HG02642 (cell line): ENCODE data around the gene CCDC142.

ENCODE experiments used
- ATAC-seq: cut with Tn5 transposase; IDR thresholded peaks from one replicate; pipeline ENCODE4 v1.9.1; 2021; ENCODE audit warnings: mild to moderate bottlenecking; ENCODE audit not compliant: unreplicated experiment, poor library complexity

CCDC142 gene

DNA sequence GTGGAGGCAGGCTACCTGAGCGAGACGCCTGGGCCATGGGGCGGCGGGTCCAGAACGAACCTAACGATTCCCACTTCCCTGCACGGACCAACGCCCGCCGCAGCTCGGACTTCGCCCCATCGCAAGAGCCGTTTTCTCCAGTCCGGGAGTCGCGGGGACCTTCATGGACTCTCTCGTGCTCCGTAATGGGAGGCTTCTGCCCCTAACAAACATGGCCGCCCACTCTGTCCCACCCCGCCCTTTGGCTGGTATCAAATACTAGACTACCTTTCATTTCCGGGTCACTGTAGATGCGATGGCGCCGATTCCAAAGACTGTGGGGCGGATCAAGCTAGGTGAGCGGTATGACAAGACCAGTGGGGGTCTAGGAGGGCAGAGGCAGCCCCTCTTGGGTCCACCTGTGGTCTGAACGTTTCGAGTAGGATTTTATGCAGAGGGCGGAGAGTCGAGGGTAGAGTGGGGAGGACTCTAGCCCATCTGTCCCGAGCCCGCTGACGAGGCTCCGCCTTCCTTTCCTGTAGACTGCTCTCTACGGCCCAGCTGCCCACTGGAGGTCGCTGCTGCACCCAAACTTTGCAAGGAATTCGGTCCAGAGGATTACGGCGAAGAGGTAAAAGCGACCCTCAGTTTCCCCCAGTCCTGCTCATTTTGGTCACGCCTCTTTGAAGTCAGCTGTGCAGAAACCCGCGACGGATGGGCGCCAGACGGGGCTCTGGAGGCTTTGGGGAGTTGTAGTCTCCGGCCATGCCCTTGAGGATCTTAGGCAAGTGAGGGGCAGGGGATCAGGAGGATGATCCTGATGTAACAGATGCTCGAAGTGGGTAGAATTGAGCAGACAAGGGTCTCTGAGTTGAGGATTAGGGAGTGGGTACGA lies at the start of gene CCDC142, which contains the start of gene TTC31:
Gene CCDC142, minus strand, starts transcription at position 198 of the 874 bp plus-strand sequence. Its CDS starts 161 bp downstream, at position 37.
Gene TTC31, plus strand, starts transcription at position 281 of the 874 bp plus-strand sequence. Its CDS starts 15 bp downstream, at position 296.
- ATAC-seq = peak; percentile 90

DNA sequence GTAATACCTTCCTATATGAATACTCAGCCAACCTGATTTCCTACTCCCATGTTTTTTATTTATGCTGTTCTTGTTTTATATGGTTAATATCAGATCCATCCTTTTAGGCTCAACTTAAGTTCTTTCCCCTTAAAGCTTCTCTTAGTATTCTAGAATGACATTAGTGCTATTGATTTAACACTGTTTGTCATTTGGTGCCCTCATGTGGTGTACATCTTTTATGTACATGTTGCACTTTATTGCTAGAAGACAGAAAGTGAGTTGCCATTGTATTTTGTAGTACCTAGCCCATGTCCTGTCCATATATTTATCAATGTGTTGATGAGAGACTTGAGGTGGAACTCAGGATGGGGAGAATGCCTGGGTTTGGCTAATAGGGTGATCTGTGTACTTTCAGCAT lies 49.4 kb upstream of the CCDC142 start:
- no peak for ATAC-seq

GRCh38 chr2:74531666-74532065 lies 48.9 kb upstream of the CCDC142 start:
- ATAC-seq = no peak

DNA sequence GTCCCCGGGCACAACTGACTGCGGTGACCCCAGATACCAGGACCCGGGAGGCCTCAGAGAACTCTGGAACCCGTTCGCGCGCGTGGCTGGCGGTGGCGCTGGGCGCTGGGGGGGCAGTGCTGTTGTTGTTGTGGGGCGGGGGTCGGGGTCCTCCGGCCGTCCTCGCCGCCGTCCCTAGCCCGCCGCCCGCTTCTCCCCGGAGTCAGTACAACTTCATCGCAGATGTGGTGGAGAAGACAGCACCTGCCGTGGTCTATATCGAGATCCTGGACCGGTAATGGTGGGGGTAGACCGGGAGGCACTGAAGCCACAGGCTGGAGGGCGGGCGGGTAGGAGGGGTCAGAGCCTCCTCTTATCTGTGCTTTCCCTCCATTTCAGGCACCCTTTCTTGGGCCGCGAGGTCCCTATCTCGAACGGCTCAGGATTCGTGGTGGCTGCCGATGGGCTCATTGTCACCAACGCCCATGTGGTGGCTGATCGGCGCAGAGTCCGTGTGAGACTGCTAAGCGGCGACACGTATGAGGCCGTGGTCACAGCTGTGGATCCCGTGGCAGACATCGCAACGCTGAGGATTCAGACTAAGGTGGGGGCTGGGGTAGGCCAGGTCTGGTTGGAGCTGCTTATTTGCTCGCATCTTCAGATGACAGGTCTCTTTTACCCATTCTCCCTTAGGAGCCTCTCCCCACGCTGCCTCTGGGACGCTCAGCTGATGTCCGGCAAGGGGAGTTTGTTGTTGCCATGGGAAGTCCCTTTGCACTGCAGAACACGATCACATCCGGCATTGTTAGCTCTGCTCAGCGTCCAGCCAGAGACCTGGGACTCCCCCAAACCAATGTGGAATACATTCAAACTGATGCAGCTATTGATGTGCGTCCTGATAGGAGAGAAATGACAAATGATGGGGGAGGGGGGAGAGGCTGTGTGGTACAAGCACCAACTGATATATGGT lies 47.7 kb upstream of the CCDC142 start:
- peak; percentile 29 for ATAC-seq

- peak; percentile 81 for ATAC-seq
These were observed 46.8 kb upstream of the CCDC142 start, which contains the start of the genes AUP1 and HTRA2 for GRCh38 chr2:74529357-74530238. TSS of gene AUP1 (minus strand) at chr2:74529706. CDS start at chr2:74529629, 77 bp downstream. TSS of gene HTRA2 (plus strand) at chr2:74529933. CDS start at chr2:74530007, 74 bp downstream.

GRCh38 chr2:74528600-74529356 lies 46.0 kb upstream of the CCDC142 start:
- ATAC-seq = peak; percentile 14

GRCh38 chr2:74527741-74528140 lies 44.9 kb upstream of the CCDC142 start:
- no peak for ATAC-seq

DNA sequence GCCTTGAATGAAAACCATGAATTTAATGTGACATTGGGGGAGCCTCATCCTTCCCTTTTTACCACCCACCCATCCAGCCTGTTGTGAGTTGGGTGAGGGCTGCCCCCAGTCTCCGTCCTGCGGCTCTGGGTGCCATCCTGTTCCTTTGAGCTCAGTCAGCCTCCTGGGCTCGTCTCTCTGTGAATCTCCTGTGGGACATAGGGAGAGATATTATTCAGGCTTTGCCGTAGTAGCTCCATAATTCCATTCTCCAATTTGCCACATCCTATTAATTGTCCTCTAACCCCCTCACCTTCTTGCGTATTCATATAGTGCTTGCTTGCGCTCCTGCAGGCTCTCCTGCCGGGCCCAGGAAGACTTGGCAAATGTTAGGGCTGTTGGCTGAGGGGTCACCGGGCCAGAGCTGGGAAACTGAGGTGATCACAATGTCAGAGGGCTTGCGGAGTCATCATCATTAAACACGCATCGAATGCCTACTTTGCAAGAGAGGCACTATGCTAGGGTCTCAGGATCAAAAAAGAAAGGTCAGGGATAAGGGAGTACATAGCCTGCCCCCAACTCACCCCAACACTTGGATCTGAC lies 43.9 kb upstream of the CCDC142 start:
- no peak for ATAC-seq

DNA sequence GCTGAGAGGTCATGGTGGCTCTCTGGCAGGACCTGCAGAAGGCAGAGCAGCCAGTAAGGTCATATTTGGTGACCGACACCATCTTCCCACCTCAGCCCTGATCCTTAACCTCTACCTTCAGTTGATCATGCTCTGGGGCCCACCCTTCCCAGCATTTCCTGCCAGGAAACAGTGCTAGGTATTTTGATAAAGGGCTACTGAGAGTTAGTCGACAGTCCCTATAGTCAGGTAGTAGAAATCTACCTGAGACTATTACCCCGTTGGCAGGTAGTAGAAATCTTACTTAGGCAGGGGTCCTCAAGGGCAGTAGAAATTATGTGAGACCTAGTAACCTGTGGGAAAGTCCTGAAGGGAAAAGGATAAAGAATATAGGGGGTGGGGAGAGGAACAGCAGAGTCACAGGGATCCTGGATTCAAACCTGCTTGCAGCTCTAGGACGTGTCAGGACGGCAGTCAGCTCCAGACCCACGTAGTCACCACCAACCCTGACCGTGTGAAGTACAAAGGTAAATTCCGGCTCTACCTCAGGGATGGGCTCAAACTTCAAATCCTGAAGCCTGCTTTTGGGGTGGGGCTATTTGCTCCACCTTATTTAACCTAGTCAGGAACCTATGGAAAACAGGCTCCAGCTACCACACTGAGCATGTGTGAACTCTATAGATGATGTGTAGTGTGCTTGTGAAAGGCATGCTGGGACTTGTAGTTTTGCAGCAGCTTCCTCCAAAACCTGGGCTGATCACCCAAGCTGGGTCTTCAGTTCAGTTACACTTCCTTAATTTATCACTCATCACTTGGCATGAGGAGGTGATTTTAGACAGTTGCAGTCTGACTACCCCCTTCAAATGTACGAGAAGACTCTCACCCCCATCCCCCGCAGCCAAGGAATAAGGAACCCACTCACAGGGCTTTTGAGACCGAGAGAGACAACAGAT lies 43.2 kb upstream of the CCDC142 start, which contains the start of gene DQX1:
Gene DQX1, minus strand, starts transcription at position 515 of the 932 bp plus-strand sequence. Its CDS starts 502 bp downstream, at position 13.
- ATAC-seq = no peak

DNA sequence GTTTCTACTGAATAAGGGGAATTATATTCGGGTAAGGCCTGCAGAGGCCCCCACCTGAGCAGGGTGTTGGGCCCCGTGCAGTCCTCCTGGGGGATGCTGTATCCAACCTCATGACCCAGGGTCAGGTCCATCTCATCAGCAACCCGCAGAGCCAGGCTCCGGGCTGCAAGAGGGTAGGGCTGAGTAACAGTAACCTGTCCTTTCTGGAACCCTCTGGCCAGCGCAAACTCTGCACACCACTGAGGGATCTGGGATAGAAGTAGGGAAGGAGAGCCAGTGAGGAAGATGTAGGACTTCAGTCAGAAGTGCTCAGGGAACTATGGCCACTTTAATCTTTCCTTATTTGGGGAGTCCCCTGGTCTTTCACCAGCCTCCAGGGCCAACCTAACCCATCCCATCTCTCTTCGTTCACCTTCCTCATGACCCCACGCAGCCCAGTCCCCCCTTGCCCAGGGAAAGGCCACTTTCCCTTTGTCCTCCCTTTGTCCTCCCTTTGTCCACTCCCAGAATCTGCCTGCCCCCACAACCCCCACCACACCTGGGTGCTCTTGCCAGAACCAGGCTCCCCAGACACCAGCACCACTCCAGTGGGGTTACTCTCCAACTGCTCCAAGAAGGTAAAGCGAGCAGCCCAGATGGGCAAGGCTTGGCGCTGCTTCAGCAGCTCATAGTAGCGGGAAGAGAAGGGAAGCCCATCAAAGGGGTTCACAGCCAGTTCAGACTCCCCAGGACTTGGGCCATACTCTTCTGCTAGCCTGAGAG lies 42.3 kb upstream of the CCDC142 start:
- no peak for ATAC-seq

DNA sequence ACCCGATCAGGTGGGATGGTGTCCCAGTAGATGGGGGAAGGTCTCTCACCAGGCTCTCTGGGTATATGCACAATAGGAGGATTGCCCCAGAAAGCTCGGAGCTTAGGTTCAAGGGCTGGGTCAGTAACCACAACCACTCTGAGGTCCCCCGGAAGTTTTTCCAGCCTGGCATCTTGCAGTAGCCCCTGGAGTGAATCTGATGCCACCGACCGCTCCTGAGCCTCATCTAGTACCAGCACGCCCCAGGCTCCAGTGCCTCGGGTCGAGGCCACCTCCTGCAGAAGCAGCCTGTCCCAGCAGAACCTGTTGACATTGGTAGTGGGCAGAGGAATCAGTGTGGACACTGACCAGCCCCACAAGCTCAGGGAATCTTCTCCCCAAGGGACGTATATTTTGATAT lies 41.2 kb upstream of the CCDC142 start:
- no peak for ATAC-seq

- ATAC-seq = no peak
These were observed 39.7 kb upstream of the CCDC142 start for GRCh38 chr2:74522516-74522915.

GRCh38 chr2:74516650-74517049 lies 33.9 kb upstream of the CCDC142 start:
- ATAC-seq = no peak

DNA sequence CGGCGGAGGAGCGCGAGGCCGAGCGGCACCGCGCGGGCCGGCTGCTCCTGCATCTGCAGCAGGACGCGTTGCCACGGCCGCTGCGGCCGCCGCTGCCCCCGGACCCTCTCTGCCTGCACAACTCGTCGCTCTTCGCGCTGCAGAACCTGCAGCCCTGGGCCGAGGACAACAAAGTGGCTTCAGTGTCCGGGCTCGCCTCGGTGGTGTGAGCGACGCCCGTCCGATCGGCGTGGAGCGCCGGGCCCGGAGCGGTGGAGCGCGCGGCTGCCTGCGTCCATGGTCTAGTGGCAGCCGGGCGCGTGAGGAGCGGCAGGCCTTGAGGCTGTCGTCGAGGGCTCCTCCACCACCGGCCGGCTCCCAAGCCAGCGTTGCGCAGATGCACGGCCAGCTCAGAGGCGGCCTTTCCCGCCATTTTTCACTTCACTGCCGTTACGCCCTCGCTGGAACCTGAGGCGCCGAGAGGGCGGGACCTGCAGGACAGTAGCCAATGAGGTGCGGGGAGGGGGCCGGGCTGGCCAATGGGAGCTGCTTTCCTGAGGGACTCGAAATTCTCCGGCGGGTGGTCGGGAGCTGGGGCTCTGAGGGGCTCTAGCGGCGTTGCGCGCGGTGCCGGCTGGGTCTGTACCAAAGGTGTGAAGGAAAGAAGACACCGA lies 33.3 kb upstream of the CCDC142 start:
- ATAC-seq = peak; percentile 59

DNA sequence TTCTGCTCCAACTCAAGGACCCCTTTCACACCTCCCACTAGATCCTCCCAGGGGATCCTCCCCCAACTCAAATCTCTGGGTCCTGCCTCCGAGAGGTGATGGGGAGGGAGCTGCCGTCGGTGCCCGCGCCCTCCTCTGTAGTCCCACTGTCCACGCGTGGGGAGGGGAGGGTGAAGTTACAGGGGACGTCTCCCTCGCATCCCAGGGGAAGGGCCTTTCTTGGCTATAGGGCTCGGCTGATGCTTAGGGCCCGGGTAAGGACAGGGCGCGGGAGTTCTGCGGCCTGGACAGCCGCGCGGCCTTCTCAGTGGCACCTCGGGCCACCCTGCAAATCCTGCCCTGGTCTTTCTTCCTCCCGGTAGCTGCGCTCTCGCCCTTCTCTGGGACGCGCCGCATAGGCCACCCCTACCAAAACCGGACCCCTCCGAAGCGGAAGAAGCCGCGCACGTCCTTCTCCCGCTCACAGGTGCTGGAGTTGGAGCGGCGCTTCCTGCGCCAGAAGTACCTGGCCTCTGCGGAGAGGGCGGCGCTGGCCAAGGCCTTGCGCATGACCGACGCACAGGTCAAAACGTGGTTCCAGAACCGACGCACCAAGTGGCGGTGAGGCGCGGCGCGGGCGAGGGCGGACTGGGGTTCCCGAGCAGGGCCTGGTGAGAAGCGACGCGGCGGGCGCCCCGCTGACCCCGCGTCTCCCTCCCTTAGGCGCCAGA lies 32.6 kb upstream of the CCDC142 start:
- ATAC-seq = no peak
